GM23338 (cell line): Measurements from ENCODE around the gene ANAPC5. TPM values are rescaled to one million over a fixed set of nuclear protein-coding genes. Genes with fewer than 3 reads are reported as not detected.

Experiments
- ATAC-seq: fragments of 200-7000 bp; cut with Tn5 transposase; 3 replicates; pipeline ENCODE4 v1.9.1; 2020
- DNase-seq: peaks from one replicate; pipeline ENCODE4 v3.0.0-alpha.2; 2015; ENCODE audit warnings: low spot score
- H2AFZ ChIP-seq: fragments of 200-600 bp; sonication (generic); 2 replicates; pipeline ENCODE4 v1.8.0; 2016; ENCODE audit warnings: antibody characterized with exemption, mild to moderate bottlenecking, moderate library complexity
- H3F3A ChIP-seq: fragments of 200-600 bp; sonication (generic); replicated peaks from 2 replicates; pipeline ENCODE4 v1.8.0; 2017; ENCODE audit warnings: antibody characterized with exemption, mixed run types, low read depth
- H3K27ac ChIP-seq: fragments of 200-600 bp; sonication (generic); 2 replicates; pipeline ENCODE4 v1.6.1; 2016; ENCODE audit warnings: low read depth
- H3K27me3 ChIP-seq: fragments of 200-600 bp; sonication (generic); 2 replicates; pipeline ENCODE4 v1.8.0; 2016; ENCODE audit warnings: mild to moderate bottlenecking, mixed run types, moderate library complexity; ENCODE audit not compliant: insufficient read depth
- H3K36me3 ChIP-seq: fragments of 200-600 bp; sonication (generic); 2 replicates; pipeline ENCODE4 v1.8.0; 2016; ENCODE audit warnings: mild to moderate bottlenecking; ENCODE audit not compliant: insufficient read depth
- H3K4me1 ChIP-seq: fragments of 200-600 bp; sonication (generic); 2 replicates; pipeline ENCODE4 v1.8.0; 2016; ENCODE audit warnings: mild to moderate bottlenecking, moderate library complexity; ENCODE audit not compliant: insufficient read depth
- H3K4me2 ChIP-seq: fragments of 200-600 bp; sonication (generic); 2 replicates; pipeline ENCODE4 v1.7.1; 2017; ENCODE audit warnings: mixed run types
- H3K4me3 ChIP-seq: fragments of 200-600 bp; sonication (generic); 2 replicates; pipeline ENCODE4 v1.6.1; 2016; ENCODE audit warnings: mixed run types
- H3K79me2 ChIP-seq: fragments of 200-600 bp; sonication (generic); replicated peaks from 2 replicates; pipeline ENCODE4 v1.8.0; 2017; ENCODE audit warnings: mild to moderate bottlenecking; ENCODE audit not compliant: insufficient read depth
- H3K9me2 ChIP-seq: fragments of 200-600 bp; sonication (generic); 2 replicates; pipeline ENCODE4 v1.8.0; 2017; ENCODE audit not compliant: insufficient read depth
- H4K20me1 ChIP-seq: fragments of 200-600 bp; sonication (generic); replicated peaks from 2 replicates; pipeline ENCODE4 v1.8.0; 2017; ENCODE audit warnings: mild to moderate bottlenecking; ENCODE audit not compliant: insufficient read depth
- H3K27ac Mint-ChIP-seq: 2 replicates; pipeline ENCODE4 v1.8.0; 2020; ENCODE audit warnings: inconsistent platforms, mild to moderate bottlenecking, moderate library complexity, mixed read lengths
- H3K27me3 Mint-ChIP-seq: 3 replicates; pipeline ENCODE4 v1.8.0; 2022; ENCODE audit warnings: low read depth, mild to moderate bottlenecking, moderate library complexity, mixed read lengths, inconsistent platforms; ENCODE audit not compliant: insufficient read depth, poor library complexity
- H3K36me3 Mint-ChIP-seq: 3 replicates; pipeline ENCODE4 v1.8.0; 2021; ENCODE audit warnings: low read depth, mild to moderate bottlenecking, inconsistent platforms, moderate library complexity, mixed read lengths
- H3K4me1 Mint-ChIP-seq: 3 replicates; pipeline ENCODE4 v1.8.0; 2020; ENCODE audit warnings: mild to moderate bottlenecking, inconsistent platforms, mixed read lengths
- H3K4me3 Mint-ChIP-seq: 3 replicates; pipeline ENCODE4 v1.8.0; 2021; ENCODE audit warnings: moderate library complexity, mild to moderate bottlenecking, inconsistent platforms, mixed read lengths
- H3K9me3 Mint-ChIP-seq: 3 replicates; pipeline ENCODE4 v1.8.0; 2020; ENCODE audit warnings: moderate library complexity, mild to moderate bottlenecking, inconsistent platforms, mixed read lengths
- EZH2 ChIP-seq: fragments of 200-600 bp; sonication (generic); IDR thresholded peaks from one replicate; pipeline ENCODE4 v1.8.0; 2017; ENCODE audit warnings: antibody characterized with exemption, mild to moderate bottlenecking, low read depth; ENCODE audit not compliant: unreplicated experiment
- EZH2phosphoT487 ChIP-seq: fragments of 200-600 bp; sonication (generic); IDR thresholded peaks from one replicate; pipeline ENCODE4 v1.8.1; 2018; ENCODE audit warnings: antibody characterized with exemption; ENCODE audit not compliant: unreplicated experiment
- JUNB ChIP-seq: IDR thresholded peaks from one replicate; pipeline ENCODE4 v1.6.1; 2016; ENCODE audit warnings: antibody characterized with exemption; ENCODE audit not compliant: unreplicated experiment
- NANOG ChIP-seq: IDR thresholded peaks from 2 replicates; pipeline ENCODE4 v1.6.1; 2016; ENCODE audit warnings: antibody characterized with exemption, borderline replicate concordance
- POLR2AphosphoS5 ChIP-seq: IDR thresholded peaks from 2 replicates; pipeline ENCODE4 v1.6.1; 2016; ENCODE audit warnings: antibody characterized with exemption, low read depth
- REST ChIP-seq: IDR thresholded peaks from one replicate; pipeline ENCODE4 v1.6.1; 2018; ENCODE audit warnings: antibody characterized with exemption; ENCODE audit not compliant: unreplicated experiment
- STAT1 ChIP-seq: IDR thresholded peaks from one replicate; pipeline ENCODE4 v1.6.1; 2016; ENCODE audit warnings: antibody characterized with exemption; ENCODE audit not compliant: unreplicated experiment
- ZNF114 ChIP-seq: fragments of 250-450 bp; sonication (Bioruptor Pico); IDR thresholded peaks from 2 replicates; pipeline ENCODE4 v1.5.0; 2020; ENCODE audit warnings: mild to moderate bottlenecking, moderate library complexity
- ZNF331 ChIP-seq: fragments of 250-450 bp; sonication (Bioruptor Pico); IDR thresholded peaks from 2 replicates; pipeline ENCODE4 v1.5.0; 2020; ENCODE audit warnings: low read depth, mild to moderate bottlenecking, moderate library complexity
- polyA plus RNA-seq: library from polyadenylated mRNA; unstranded; fragments of >200 nt; fragmentation: Nextera tagmentation; extraction: Ambion mirVana; gene quantifications from 2 replicates; pipeline ENCODE4 v1.2.1, GENCODE V29; 2016
- total RNA-seq: library from RNA; depleted of rRNA; stranded (reverse); fragments of >200 nt; shearing (Covaris generic); gene quantifications from 2 replicates; pipeline ENCODE4 v1.2.3, GENCODE V29; 2014
- TF ChIP-seq, protein P1 (sequence below): IDR thresholded peaks from 2 replicates; pipeline ENCODE4 v1.6.1; 2016; ENCODE audit warnings: antibody characterized with exemption

Gene ANAPC5
- total and polyA plus RNA-seq, 2 experiments from 2014 or later, result 65.9 to 125 TPM

DNA sequence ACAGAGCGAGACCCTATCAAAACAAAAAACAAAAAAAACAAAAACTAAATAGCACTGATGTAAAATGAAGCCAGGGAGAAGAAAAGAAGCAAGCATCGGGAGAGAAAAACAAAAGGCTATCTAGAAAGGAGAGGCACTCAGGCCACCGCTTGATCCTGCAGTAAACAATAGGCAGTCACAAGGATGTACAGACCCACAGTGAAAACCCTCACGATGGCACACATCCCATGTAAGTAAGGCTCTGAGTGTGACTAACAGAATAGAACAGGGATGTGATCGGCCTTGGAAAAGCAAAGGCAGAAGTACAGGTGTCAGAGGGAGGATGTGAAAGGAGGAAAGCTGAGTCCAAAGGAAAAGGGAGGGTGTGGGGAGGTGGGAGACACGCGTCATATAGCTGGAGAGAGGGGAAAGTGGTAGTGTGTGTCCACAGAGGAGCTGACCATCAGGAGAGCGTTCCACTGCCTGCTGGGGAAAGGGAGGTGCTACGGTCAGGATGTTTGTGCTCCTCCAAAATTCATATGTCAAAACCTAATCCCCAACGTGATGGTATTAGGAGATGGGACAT, 87.2 kb downstream of the ANAPC5 start (continued):
- TF ChIP-seq, protein P1, sequence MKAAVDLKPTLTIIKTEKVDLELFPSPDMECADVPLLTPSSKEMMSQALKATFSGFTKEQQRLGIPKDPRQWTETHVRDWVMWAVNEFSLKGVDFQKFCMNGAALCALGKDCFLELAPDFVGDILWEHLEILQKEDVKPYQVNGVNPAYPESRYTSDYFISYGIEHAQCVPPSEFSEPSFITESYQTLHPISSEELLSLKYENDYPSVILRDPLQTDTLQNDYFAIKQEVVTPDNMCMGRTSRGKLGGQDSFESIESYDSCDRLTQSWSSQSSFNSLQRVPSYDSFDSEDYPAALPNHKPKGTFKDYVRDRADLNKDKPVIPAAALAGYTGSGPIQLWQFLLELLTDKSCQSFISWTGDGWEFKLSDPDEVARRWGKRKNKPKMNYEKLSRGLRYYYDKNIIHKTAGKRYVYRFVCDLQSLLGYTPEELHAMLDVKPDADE, result no peak
- TF ChIP-seq JUNB (no peak), ZNF114 (no peak), EZH2phosphoT487 (no peak), ZNF331 (CRISPR knock-in tag) (no peak), NANOG (no peak), STAT1 (no peak)

DNA sequence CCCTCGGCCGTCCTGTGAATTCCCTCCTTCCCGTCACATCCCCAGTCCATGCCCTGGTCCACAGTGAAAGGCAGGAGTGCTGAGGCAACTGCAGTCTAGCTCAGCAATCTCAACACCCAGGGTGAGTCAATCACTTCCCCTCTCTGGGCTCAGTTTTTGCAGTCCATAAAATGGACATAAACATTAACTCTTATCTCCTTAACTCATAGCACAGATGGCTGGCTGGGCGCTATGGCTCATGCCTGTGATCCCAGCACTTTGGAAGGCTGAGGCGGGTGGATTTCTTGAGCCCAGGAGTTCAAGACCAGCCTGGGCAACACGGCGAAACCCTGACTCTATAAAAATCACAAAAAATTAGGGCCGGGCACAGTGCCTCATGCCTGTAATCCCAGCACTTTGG, 88.1 kb downstream of the ANAPC5 start:
- Mint-ChIP-seq H3K27me3 (peaks cover 2% of the 10 kb centered on the region), H3K9me3 (no peaks in the 10 kb centered on the region), H3K4me3 (no peak overlapping the region), H3K4me1 (no peaks in the 10 kb centered on the region), H3K27ac (no peak overlapping the region), H3K36me3 (peaks cover 31% of the 10 kb centered on the region)
- Histone ChIP-seq H3K36me3 (no peaks in the 10 kb centered on the region; the same call in 1 of the 2 replicates), H3K4me3 (no peak overlapping the region), H3K9me2 (no peaks in the 10 kb centered on the region), H3K27ac (no peak overlapping the region), H3K4me2 (no peak overlapping the region), H3K79me2 (no peaks in the 10 kb centered on the region), H2AFZ (no peak overlapping the region), H3K27me3 (no peaks in the 10 kb centered on the region), H3F3A (no peaks in the 10 kb centered on the region), H3K4me1 (no peaks in the 10 kb centered on the region), H4K20me1 (peaks cover 5% of the 10 kb centered on the region; the same call in 1 of the 2 replicates)
- DNase-seq (no peak), ATAC-seq (no peak)
- TF ChIP-seq, protein P1, result no peak
- TF ChIP-seq EZH2 (no peak), POLR2AphosphoS5 (no peak), ZNF114 (no peak), REST (no peak), JUNB (no peak)
